Astrocyte of the spinal cord (primary cell): Measurements from ENCODE around the gene OPTN.

Experiments used
- DNase-seq: peaks from one replicate; pipeline ENCODE4 v3.0.0; 2011; ENCODE audit warnings: low read depth, low spot score
- H3K4me3 ChIP-seq: 2 replicates; pipeline ENCODE4 v1.5.1; 2011; ENCODE audit warnings: low read depth, mild to moderate bottlenecking, low read length, moderate library complexity
- CTCF ChIP-seq: IDR thresholded peaks from 2 replicates; pipeline ENCODE4 v1.5.1; 2012; ENCODE audit warnings: low read depth, mild to moderate bottlenecking, low read length, inconsistent platforms
- in situ Hi-C: cut with HindIII; loops from 2 replicates; pipeline ENCODE4 v1.10.0; 2017; ENCODE audit warnings: low sequenced_read_pairs

OPTN gene

GRCh38 chr10:13099144-13099665, 758 bp upstream of the OPTN start:
- no peak for DNase-seq
- in situ Hi-C loops, result no loop called here
- H3K4me3 ChIP-seq, result peak overlapping the region; percentile 71
- TF ChIP-seq CTCF, result peak; percentile 61

- in situ Hi-C loops, result no loop called here
- DNase-seq, result peak; percentile 35
These were observed 659 bp downstream of the OPTN start for GRCh38 chr10:13100349-13101294.

GRCh38 chr10:13102002-13102794, 2.2 kb downstream of the OPTN start:
- H3K4me3 ChIP-seq, result no peak overlapping the region
- TF ChIP-seq CTCF, result no peak
- no peak for DNase-seq
- in situ Hi-C loops, result no loop called here

More at GRCh38 chr10:13100349-13101294, 659 bp downstream of the OPTN start:
- no peak for TF ChIP-seq CTCF
- peak overlapping the region; percentile 71 for H3K4me3 ChIP-seq

GRCh38 chr10:13103554-13103953, 3.6 kb downstream of the OPTN start:
- H3K4me3 ChIP-seq, result no peak overlapping the region
- in situ Hi-C loops, result no loop called here
- no peak for TF ChIP-seq CTCF
- no peak for DNase-seq

GRCh38 chr10:13104697-13105096, 4.7 kb downstream of the OPTN start:
- H3K4me3 ChIP-seq, result no peak overlapping the region
- DNase-seq, result no peak
- in situ Hi-C loops, result no loop called here
- TF ChIP-seq CTCF, result no peak

- H3K4me3 ChIP-seq, result no peak overlapping the region
- in situ Hi-C loops, result no loop called here
- TF ChIP-seq CTCF, result no peak
These were observed 5.2 kb downstream of the OPTN start for GRCh38 chr10:13105184-13105583.

More at GRCh38 chr10:13105184-13105583, 5.2 kb downstream of the OPTN start:
- DNase-seq, result no peak
